Measurements from ENCODE around the gene ARHGAP15. TPM values are rescaled to one million over a fixed set of nuclear protein-coding genes. Genes with fewer than 3 reads are reported as not detected.

Gene ARHGAP15
- total RNA-seq, 4 donors from 2014 or later, result 7.9 to 32.5 (median 20.7) TPM

GRCh38 chr2:143417428-143417827 lies 288.2 kb downstream of the ARHGAP15 start:
- no peak for TF ChIP-seq CTCF (IDR thresholded peaks at IDR 0.05; ENCODE audit: low read depth)

- TF ChIP-seq CTCF (IDR thresholded peaks at IDR 0.05; ENCODE audit: low read depth), result no peak
Measured at GRCh38 chr2:143420313-143420712, 291.1 kb downstream of the ARHGAP15 start.

- TF ChIP-seq CTCF (IDR thresholded peaks at IDR 0.05; ENCODE audit: low read depth), result no peak
Measured at GRCh38 chr2:143422681-143423080, 293.5 kb downstream of the ARHGAP15 start.

- TF ChIP-seq CTCF (IDR thresholded peaks at IDR 0.05; ENCODE audit: low read depth), result no peak
Measured at GRCh38 chr2:143425896-143426295, 296.7 kb downstream of the ARHGAP15 start.

GRCh38 chr2:143426296-143426695 lies 297.1 kb downstream of the ARHGAP15 start:
- TF ChIP-seq CTCF (IDR thresholded peaks at IDR 0.05; ENCODE audit: low read depth), result no peak

GRCh38 chr2:143428700-143429099 lies 299.5 kb downstream of the ARHGAP15 start:
- TF ChIP-seq CTCF (IDR thresholded peaks at IDR 0.05; ENCODE audit: low read depth), result no peak

- no peak for TF ChIP-seq CTCF (IDR thresholded peaks at IDR 0.05; ENCODE audit: low read depth)
Measured at GRCh38 chr2:143429932-143430679, 300.9 kb downstream of the ARHGAP15 start.
